Measurements from ENCODE around the gene CCDC138.

GRCh38 chr2:108911807-108912628, 125.4 kb downstream of the CCDC138 start:
- TF ChIP-seq CTCF (IDR thresholded peaks at IDR 0.05) (no peak), POLR2A (IDR thresholded peaks at IDR 0.05) (no peak)

All from heart left ventricle (tissue), 13 donors.